Activated T-cell treated with anti-CD3 and anti-CD28 coated beads, Interleukin-2, amount 50 U/mL, for 72 hours (primary cell): ENCODE measurements around the gene MYO3B. TPM values are rescaled to one million over a fixed set of nuclear protein-coding genes. Genes with fewer than 3 reads are reported as not detected.

Experiments
- ATAC-seq, 2 donors: fragments of 150-1000 bp; cut with Tn5 transposase; replicated peaks in 1 of 2; 2 replicates each; pipeline ENCODE4 v1.10.0; 2021; ENCODE audit warnings: moderate library complexity in 2 of 2, mild to moderate bottlenecking in 1 of 2
- DNase-seq, 2 donors: peaks; one replicate each; pipeline ENCODE4 v3.0.0; 2021 to 2022; ENCODE audit warnings: mixed read lengths in 1 of 2
- H3K27ac Mint-ChIP-seq: one replicate; pipeline ENCODE4 v1.8.0; 2022; ENCODE audit warnings: mild to moderate bottlenecking, moderate library complexity, mixed read lengths
- H3K27me3 Mint-ChIP-seq: one replicate; pipeline ENCODE4 v1.8.0; 2022; ENCODE audit warnings: low read depth, mixed read lengths
- H3K36me3 Mint-ChIP-seq, 2 donors: one replicate each; pipeline ENCODE4 v1.8.0; 2022; ENCODE audit warnings: mixed read lengths in 2 of 2, mild to moderate bottlenecking in 1 of 2; ENCODE audit not compliant: insufficient read depth in 2 of 2
- H3K4me1 Mint-ChIP-seq: one replicate; pipeline ENCODE4 v1.8.0; 2022; ENCODE audit warnings: low read depth, mixed read lengths
- H3K4me3 Mint-ChIP-seq, 2 donors: one replicate each; pipeline ENCODE4 v1.8.0; 2022; ENCODE audit warnings: mild to moderate bottlenecking in 2 of 2, mixed read lengths in 2 of 2, moderate library complexity in 2 of 2
- H3K9me3 Mint-ChIP-seq, 2 donors: one replicate each; pipeline ENCODE4 v1.8.0; 2022; ENCODE audit warnings: mixed read lengths in 2 of 2
- total RNA-seq, 2 donors: library from RNA; stranded (reverse); gene quantifications; one replicate each; pipeline ENCODE4 v1.2.3, GENCODE V29; 2022

Gene MYO3B
- total RNA-seq, result 1 to 10 TPM; 3.8 to 4.1 TPM

- Mint-ChIP-seq H3K36me3 (no peaks in the 10 kb centered on the region), H3K4me3 (no peak within 1 kb of the TSS), H3K9me3 (no peaks in the 10 kb centered on the region), H3K27me3 (no peaks in the 10 kb centered on the region), H3K27ac (no peak within 1 kb of the TSS), H3K4me1 (peaks cover 7% of the 10 kb centered on the region)
- ATAC-seq (peak; percentile 66 to 81), DNase-seq (no peak)
Observed at GRCh38 chr2:170177950-170178781, at the start of gene MYO3B. MYO3B (plus strand) TSS chr2:170178147; CDS start chr2:170178288, 141 bp downstream.

- no peak for ATAC-seq
Observed at GRCh38 chr2:170139276-170139967, 38.5 kb upstream of the MYO3B start.

GRCh38 chr2:170140561-170140960, 37.4 kb upstream of the MYO3B start:
- Mint-ChIP-seq H3K4me3 (no peak overlapping the region), H3K27me3 (no peaks in the 10 kb centered on the region), H3K27ac (no peak overlapping the region), H3K36me3 (no peaks in the 10 kb centered on the region), H3K4me1 (peaks cover 9% of the 10 kb centered on the region), H3K9me3 (no peaks in the 10 kb centered on the region)
- DNase-seq (no peak), ATAC-seq (no peak)

More at GRCh38 chr2:170139276-170139967, 38.5 kb upstream of the MYO3B start:
- Mint-ChIP-seq H3K9me3 (peaks cover 0 to 2% of the 10 kb centered on the region in 2 donors), H3K4me3 (no peak overlapping the region), H3K36me3 (no peaks in the 10 kb centered on the region), H3K27ac (no peak overlapping the region), H3K27me3 (no peaks in the 10 kb centered on the region), H3K4me1 (peaks cover 9% of the 10 kb centered on the region)
- no peak for DNase-seq

GRCh38 chr2:170141865-170142264, 36.1 kb upstream of the MYO3B start:
- Mint-ChIP-seq H3K36me3 (no peaks in the 10 kb centered on the region), H3K9me3 (no peaks in the 10 kb centered on the region), H3K27ac (no peak overlapping the region), H3K4me1 (peaks cover 9% of the 10 kb centered on the region), H3K4me3 (no peak overlapping the region), H3K27me3 (no peaks in the 10 kb centered on the region)
- DNase-seq (no peak), ATAC-seq (no peak)

- no peaks in the 10 kb centered on the region for H3K36me3 Mint-ChIP-seq
- no peaks in the 10 kb centered on the region for H3K27me3 Mint-ChIP-seq
- no peaks in the 10 kb centered on the region for H3K9me3 Mint-ChIP-seq
- no peak for ATAC-seq
- H3K4me3 Mint-ChIP-seq, result no peak overlapping the region
- no peak for DNase-seq
- peaks cover 9% of the 10 kb centered on the region for H3K4me1 Mint-ChIP-seq
- H3K27ac Mint-ChIP-seq, result no peak overlapping the region
Observed at GRCh38 chr2:170142502-170142901, 35.4 kb upstream of the MYO3B start.

GRCh38 chr2:170143045-170143717, 34.8 kb upstream of the MYO3B start:
- Mint-ChIP-seq H3K4me1 (peaks cover 9% of the 10 kb centered on the region), H3K4me3 (no peak overlapping the region), H3K27ac (no peak overlapping the region), H3K27me3 (no peaks in the 10 kb centered on the region), H3K36me3 (no peaks in the 10 kb centered on the region), H3K9me3 (no peaks in the 10 kb centered on the region)
- ATAC-seq, result no peak
- DNase-seq, result no peak

GRCh38 chr2:170144761-170145160, 33.2 kb upstream of the MYO3B start:
- DNase-seq (no peak), ATAC-seq (no peak)
- Mint-ChIP-seq H3K4me3 (no peak overlapping the region), H3K36me3 (no peaks in the 10 kb centered on the region), H3K9me3 (no peaks in the 10 kb centered on the region), H3K27me3 (no peaks in the 10 kb centered on the region), H3K4me1 (no peaks in the 10 kb centered on the region), H3K27ac (no peak overlapping the region)

GRCh38 chr2:170145191-170145590, 32.8 kb upstream of the MYO3B start:
- Mint-ChIP-seq H3K4me1 (no peaks in the 10 kb centered on the region), H3K27ac (no peak overlapping the region), H3K4me3 (no peak overlapping the region), H3K36me3 (no peaks in the 10 kb centered on the region), H3K9me3 (no peaks in the 10 kb centered on the region), H3K27me3 (no peaks in the 10 kb centered on the region)
- ATAC-seq (no peak), DNase-seq (no peak)

GRCh38 chr2:170145675-170146432, 32.1 kb upstream of the MYO3B start:
- no peak for DNase-seq
- H3K4me3 Mint-ChIP-seq, result no peak overlapping the region
- no peak for ATAC-seq
- H3K9me3 Mint-ChIP-seq, result no peaks in the 10 kb centered on the region
- no peaks in the 10 kb centered on the region for H3K36me3 Mint-ChIP-seq
- no peaks in the 10 kb centered on the region for H3K27me3 Mint-ChIP-seq
- no peaks in the 10 kb centered on the region for H3K4me1 Mint-ChIP-seq
- H3K27ac Mint-ChIP-seq, result no peak overlapping the region

- no peak for DNase-seq
- no peaks in the 10 kb centered on the region for H3K27me3 Mint-ChIP-seq
- no peak for ATAC-seq
- no peak overlapping the region for H3K4me3 Mint-ChIP-seq
- no peaks in the 10 kb centered on the region for H3K4me1 Mint-ChIP-seq
- no peaks in the 10 kb centered on the region for H3K36me3 Mint-ChIP-seq
- no peaks in the 10 kb centered on the region for H3K9me3 Mint-ChIP-seq
- no peak overlapping the region for H3K27ac Mint-ChIP-seq
Observed at GRCh38 chr2:170146784-170147183, 31.2 kb upstream of the MYO3B start.

- no peak overlapping the region for H3K4me3 Mint-ChIP-seq
- no peaks in the 10 kb centered on the region for H3K4me1 Mint-ChIP-seq
- H3K27ac Mint-ChIP-seq, result no peak overlapping the region
- ATAC-seq (no peak), DNase-seq (no peak)
- H3K36me3 Mint-ChIP-seq, result no peaks in the 10 kb centered on the region
- H3K27me3 Mint-ChIP-seq, result no peaks in the 10 kb centered on the region
- peaks cover 2 to 3% of the 10 kb centered on the region in 2 donors for H3K9me3 Mint-ChIP-seq
Observed at GRCh38 chr2:170147576-170147975, 30.4 kb upstream of the MYO3B start.

- no peak overlapping the region for H3K27ac Mint-ChIP-seq
- no peak for ATAC-seq
- DNase-seq, result no peak
- H3K4me1 Mint-ChIP-seq, result no peaks in the 10 kb centered on the region
- no peaks in the 10 kb centered on the region for H3K27me3 Mint-ChIP-seq
- H3K4me3 Mint-ChIP-seq, result no peak overlapping the region
- H3K36me3 Mint-ChIP-seq, result no peaks in the 10 kb centered on the region
- peaks cover 2 to 3% of the 10 kb centered on the region in 2 donors for H3K9me3 Mint-ChIP-seq
Observed at GRCh38 chr2:170148161-170148560, 29.8 kb upstream of the MYO3B start.
